Suprapubic skin (tissue), 4 donors: ENCODE results near the gene OLR1. TPM values are rescaled to one million over a fixed set of nuclear protein-coding genes. Genes with fewer than 3 reads are reported as not detected.
"Not testable (repeated sequence)": the region's sequence is repeated elsewhere in the genome, so short reads cannot be mapped to it uniquely, and the experiment has no call there.

Source experiments
- DNase-seq, 2 donors: peaks; one replicate each; pipeline ENCODE4 v3.0.0-alpha.2; 2019; ENCODE audit warnings: low spot score in 2 of 2
- H3K27ac ChIP-seq: fragments of 200-600 bp; sonication (generic); one replicate; pipeline ENCODE4 v1.5.1; 2019
- H3K27me3 ChIP-seq: fragments of 200-600 bp; sonication (generic); one replicate; pipeline ENCODE4 v1.5.1; 2019
- H3K36me3 ChIP-seq: fragments of 200-600 bp; sonication (generic); one replicate; pipeline ENCODE4 v1.5.1; 2019
- H3K4me1 ChIP-seq: fragments of 200-600 bp; sonication (generic); one replicate; pipeline ENCODE4 v1.5.1; 2019
- H3K4me3 ChIP-seq: fragments of 200-600 bp; sonication (generic); one replicate; pipeline ENCODE4 v1.5.1; 2019; ENCODE audit warnings: mild to moderate bottlenecking
- H3K9me3 ChIP-seq: fragments of 200-600 bp; sonication (generic); one replicate; pipeline ENCODE4 v1.5.1; 2019
- CTCF ChIP-seq, 2 donors: fragments of 200-600 bp in 1 of 2; fragments of 450-650 bp in 1 of 2; sonication (generic) in 1 of 2; IDR thresholded peaks; one replicate each; pipeline ENCODE4 v1.5.1; 2016 to 2019; ENCODE audit warnings: antibody characterized with exemption in 2 of 2, mild to moderate bottlenecking in 1 of 2, moderate library complexity in 1 of 2
- EP300 ChIP-seq: sonication (generic); formaldehyde crosslinking; IDR thresholded peaks from one replicate; pipeline ENCODE4 v1.6.1; 2017; ENCODE audit warnings: antibody characterized with exemption
- POLR2A ChIP-seq, 2 donors: fragments of 450-650 bp; IDR thresholded peaks; one replicate each; pipeline ENCODE4 v1.6.1; 2017; ENCODE audit warnings: antibody characterized with exemption in 2 of 2, mild to moderate bottlenecking in 2 of 2, moderate library complexity in 2 of 2
- POLR2AphosphoS5 ChIP-seq, 3 donors: sonication (generic); formaldehyde crosslinking; IDR thresholded peaks; one replicate each; pipeline ENCODE4 v1.6.1; 2017; ENCODE audit warnings: antibody characterized with exemption in 3 of 3
- WGBS: methylation state at CpG from one replicate; pipeline ENCODE4 v1.1.5; 2018; 5-methylcytosine and 5-hydroxymethylcytosine counted together
- total RNA-seq, 4 donors: library from RNA; depleted of rRNA; stranded (reverse); fragments of >200 nt; gene quantifications; one replicate each; pipeline ENCODE4 v1.1.0, GENCODE V29; 2016

OLR1 gene
- total RNA-seq, 4 donors from 2014 or later = not detected

- no peaks in the 10 kb centered on the region for H3K36me3 ChIP-seq
- H3K4me3 ChIP-seq = no peak overlapping the region
- H3K4me1 ChIP-seq = peaks cover 18% of the 10 kb centered on the region
- TF ChIP-seq POLR2AphosphoS5 (IDR thresholded peaks at IDR 0.05) (no peak), POLR2A (IDR thresholded peaks at IDR 0.05) (no peak), EP300 (no peak), CTCF (IDR thresholded peaks at IDR 0.05) (peak; percentile 41 to 70)
- no peaks in the 10 kb centered on the region for H3K27me3 ChIP-seq
- H3K27ac ChIP-seq = no peak overlapping the region
- DNase-seq = no peak
- H3K9me3 ChIP-seq = no peaks in the 10 kb centered on the region
- WGBS = 38% methylated on average over 13 of the region's 13 CpGs
Measured at GRCh38 chr12:10190558-10191388, 18.8 kb upstream of the OLR1 start.

DNA sequence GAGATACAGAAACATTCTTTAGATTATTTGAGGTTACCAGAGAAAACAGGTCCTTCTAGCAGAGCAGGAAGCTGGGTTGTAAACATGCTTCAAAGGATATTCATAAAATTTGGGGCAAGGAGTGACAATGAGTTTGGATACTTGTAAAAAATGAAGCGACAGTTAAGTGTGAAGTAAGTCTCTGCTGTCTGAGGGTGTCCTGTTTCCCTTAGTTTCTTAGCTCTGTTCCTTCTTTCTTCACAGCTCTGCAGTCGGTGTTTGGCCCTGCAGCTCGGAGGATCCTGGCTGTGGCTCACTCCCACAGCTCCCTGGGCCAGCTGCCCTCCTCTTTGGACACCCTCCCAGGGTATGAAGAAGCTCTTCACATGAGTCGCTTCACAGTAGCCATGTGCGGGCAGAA lies 17.7 kb upstream of the OLR1 start:
- Histone ChIP-seq H3K27me3 (no peaks in the 10 kb centered on the region), H3K4me3 (no peak overlapping the region), H3K36me3 (no peaks in the 10 kb centered on the region), H3K27ac (no peak overlapping the region), H3K9me3 (no peaks in the 10 kb centered on the region), H3K4me1 (peaks cover 21% of the 10 kb centered on the region)
- no peak for TF ChIP-seq EP300
- TF ChIP-seq CTCF (IDR thresholded peaks at IDR 0.05) = no peak
- no peak for TF ChIP-seq POLR2AphosphoS5 (IDR thresholded peaks at IDR 0.05)
- no peak for TF ChIP-seq POLR2A (IDR thresholded peaks at IDR 0.05)
- DNase-seq = no peak
- WGBS = 36% methylated on average over 5 of the region's 5 CpGs

DNA sequence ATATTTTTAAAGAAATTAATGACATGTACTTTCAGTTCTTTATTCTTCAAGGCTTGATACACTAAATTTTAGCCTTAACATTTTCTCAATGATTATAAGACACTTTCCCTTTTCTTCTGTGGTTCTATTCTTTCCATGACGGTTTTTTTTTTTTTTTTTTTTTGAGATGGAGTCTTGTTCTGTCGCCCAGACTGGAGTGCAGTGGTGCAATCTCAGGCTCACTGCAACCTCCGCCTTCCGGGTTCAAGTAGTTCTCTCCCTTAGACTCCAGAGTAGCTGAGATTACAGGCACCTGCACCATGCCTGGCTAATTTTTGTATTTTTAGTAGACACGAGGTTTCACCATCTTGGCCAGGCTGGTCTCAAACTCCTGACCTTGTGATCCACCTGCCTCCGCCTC lies 15.0 kb upstream of the OLR1 start:
- DNase-seq, H3K27ac ChIP-seq, H3K36me3 ChIP-seq, H3K9me3 ChIP-seq, H3K4me3 ChIP-seq, H3K27me3 ChIP-seq: not testable (repeated sequence)
- WGBS = 78% methylated on average over 6 of the region's 6 CpGs
- H3K4me1 ChIP-seq = peaks cover 20% of the 10 kb centered on the region

DNA sequence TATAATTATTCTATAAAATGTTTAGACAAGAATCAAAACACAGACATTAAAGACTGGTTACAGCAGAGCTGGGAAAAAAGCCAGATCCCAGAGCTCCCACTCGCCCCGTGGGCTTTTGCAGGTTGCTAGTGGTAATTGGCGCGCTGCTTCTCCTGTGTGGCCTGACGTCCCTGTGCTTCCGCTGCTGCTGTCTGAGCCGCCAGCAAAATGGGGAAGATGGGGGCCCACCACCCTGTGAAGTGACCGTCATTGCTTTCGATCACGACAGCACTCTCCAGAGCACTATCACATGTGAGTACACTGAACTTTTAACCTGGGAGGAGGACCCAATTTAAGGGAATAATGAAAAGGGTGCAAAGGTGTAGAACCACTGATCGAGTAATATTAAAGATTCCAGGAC lies 14.4 kb upstream of the OLR1 start:
- Histone ChIP-seq H3K4me1 (peaks cover 18% of the 10 kb centered on the region), H3K27ac (no peak overlapping the region), H3K27me3 (no peaks in the 10 kb centered on the region), H3K4me3 (no peak overlapping the region), H3K36me3 (no peaks in the 10 kb centered on the region), H3K9me3 (no peaks in the 10 kb centered on the region)
- TF ChIP-seq EP300 (no peak), CTCF (IDR thresholded peaks at IDR 0.05) (no peak), POLR2A (IDR thresholded peaks at IDR 0.05) (no peak), POLR2AphosphoS5 (IDR thresholded peaks at IDR 0.05) (no peak)
- WGBS = 47% methylated on average over 10 of the region's 11 CpGs
- peak in 1 of 2 donors; percentile 61 for DNase-seq

DNA sequence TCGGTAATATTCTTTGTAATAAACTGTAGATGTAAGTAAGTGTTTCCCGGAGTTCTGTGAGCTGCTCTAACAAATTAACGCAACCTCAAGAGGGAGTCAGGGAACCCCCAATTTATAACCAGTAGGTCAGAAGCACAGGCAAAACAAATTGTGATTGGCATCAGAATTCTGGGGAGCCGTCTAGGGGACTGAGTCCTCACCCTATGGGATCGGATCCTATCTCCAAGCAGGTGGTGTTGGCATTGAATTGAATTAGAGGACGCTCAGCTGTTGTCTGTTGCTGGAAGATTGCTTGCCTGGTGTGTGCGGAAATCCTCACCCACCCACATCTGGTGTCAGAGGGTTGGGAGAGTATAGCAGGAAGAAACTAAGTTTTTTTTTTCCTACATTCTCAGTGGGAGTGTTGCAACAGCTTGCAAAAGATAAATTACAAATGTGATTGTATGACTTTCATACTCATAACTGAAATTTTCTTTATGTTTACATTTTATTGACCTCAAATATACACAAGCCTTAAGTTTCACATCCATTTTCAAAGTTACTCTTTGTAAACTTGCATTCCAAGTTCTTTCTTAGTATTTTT lies 12.4 kb upstream of the OLR1 start:
- Histone ChIP-seq H3K4me1 (peaks cover 12% of the 10 kb centered on the region), H3K4me3 (no peak overlapping the region), H3K27ac (no peak overlapping the region), H3K9me3 (no peaks in the 10 kb centered on the region), H3K27me3 (no peaks in the 10 kb centered on the region), H3K36me3 (no peaks in the 10 kb centered on the region)
- no peak for DNase-seq
- no peak for TF ChIP-seq EP300
- no peak for TF ChIP-seq CTCF (IDR thresholded peaks at IDR 0.05)
- TF ChIP-seq POLR2A (IDR thresholded peaks at IDR 0.05) = no peak
- TF ChIP-seq POLR2AphosphoS5 (IDR thresholded peaks at IDR 0.05) = no peak
- 67% methylated on average over 7 of the region's 7 CpGs for WGBS
